GM21825 (cell line): ENCODE data around the gene CCNG1.
A peak's percentile ranks its signal among the peaks of the same experiment; 100 is the strongest.
"Not testable (repeated sequence)": the region's sequence is repeated elsewhere in the genome, so short reads cannot be mapped to it uniquely, and the experiment has no call there.

Experiments
- ATAC-seq: cut with Tn5 transposase; IDR thresholded peaks from one replicate; pipeline ENCODE4 v1.9.1; 2021; ENCODE audit warnings: mild to moderate bottlenecking, moderate library complexity; ENCODE audit not compliant: unreplicated experiment

The CCNG1 gene

GRCh38 chr5:163437309-163438182, at the start of gene CCNG1:
CCNG1 (plus strand) TSS chr5:163437595; CDS start chr5:163439257, 1,662 bp downstream.
- peak; percentile 97 for ATAC-seq

DNA sequence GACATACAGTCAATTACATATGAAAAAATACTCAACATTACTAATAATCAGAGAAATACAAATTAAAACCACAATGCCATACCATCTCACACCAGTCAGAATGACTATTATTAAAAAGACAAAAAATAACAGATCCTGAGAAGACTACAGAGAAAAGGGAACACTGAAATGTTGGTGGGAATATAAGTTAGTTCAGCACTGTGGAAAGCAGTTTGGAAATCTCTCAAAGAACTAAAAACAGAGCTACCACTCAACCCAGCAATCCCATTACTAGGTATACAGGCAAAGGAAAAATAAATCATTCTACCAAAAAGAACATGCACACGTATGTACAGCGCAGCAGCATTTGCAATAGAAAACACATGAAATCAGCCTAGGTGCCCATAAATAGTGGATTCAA, 41.6 kb upstream of the CCNG1 start:
- ATAC-seq, result no peak

DNA sequence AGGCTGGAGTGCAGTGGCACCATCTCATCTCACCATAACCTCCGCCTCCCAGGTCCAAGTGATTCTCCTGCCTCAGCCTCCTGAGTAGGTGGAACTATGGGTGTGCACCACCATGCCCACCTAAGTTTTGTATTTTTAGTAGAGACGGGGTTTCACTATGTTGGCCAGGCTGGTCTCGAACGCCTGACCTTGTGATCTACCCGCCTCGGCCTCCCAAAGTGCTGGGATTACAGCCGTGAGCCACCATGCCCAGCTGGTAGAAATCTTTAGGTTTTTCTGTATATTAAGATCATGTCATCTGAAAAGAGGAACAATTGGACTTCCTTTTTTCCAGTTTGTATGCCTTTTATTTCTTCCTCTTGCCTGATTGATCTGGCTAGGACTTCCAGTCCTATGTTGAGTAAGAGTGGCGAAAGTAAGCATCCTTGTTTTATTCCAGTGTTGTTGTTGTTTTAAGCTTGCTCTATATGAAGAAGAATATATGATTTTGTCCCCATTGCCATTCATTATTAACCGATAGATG, 40.5 kb upstream of the CCNG1 start:
- ATAC-seq, result not testable (repeated sequence)

GRCh38 chr5:163397354-163397753, 40.0 kb upstream of the CCNG1 start:
- ATAC-seq, result no peak

- ATAC-seq, result no peak
These were observed 37.5 kb upstream of the CCNG1 start for GRCh38 chr5:163399923-163400322.

- ATAC-seq, result no peak
These were observed 36.1 kb upstream of the CCNG1 start for GRCh38 chr5:163401271-163401670.

DNA sequence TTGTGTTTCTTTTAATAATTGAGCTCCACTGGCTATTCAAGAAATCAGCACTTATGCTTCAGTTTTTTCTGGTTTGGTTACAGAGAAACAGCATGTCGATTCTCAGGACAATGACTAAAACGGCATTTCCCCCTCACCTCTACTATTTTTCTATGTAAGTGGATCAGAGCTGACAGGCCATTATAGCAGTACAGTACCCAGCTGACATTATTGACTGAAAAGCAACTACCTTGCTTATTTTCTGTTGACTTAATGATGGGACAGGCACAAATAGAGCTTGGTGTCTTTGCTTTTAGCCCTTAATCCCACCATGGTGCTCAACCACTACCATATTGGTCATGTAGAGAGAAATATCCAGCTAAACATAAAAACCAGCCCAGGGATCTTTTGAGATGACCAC, 35.4 kb upstream of the CCNG1 start:
- ATAC-seq, result no peak

DNA sequence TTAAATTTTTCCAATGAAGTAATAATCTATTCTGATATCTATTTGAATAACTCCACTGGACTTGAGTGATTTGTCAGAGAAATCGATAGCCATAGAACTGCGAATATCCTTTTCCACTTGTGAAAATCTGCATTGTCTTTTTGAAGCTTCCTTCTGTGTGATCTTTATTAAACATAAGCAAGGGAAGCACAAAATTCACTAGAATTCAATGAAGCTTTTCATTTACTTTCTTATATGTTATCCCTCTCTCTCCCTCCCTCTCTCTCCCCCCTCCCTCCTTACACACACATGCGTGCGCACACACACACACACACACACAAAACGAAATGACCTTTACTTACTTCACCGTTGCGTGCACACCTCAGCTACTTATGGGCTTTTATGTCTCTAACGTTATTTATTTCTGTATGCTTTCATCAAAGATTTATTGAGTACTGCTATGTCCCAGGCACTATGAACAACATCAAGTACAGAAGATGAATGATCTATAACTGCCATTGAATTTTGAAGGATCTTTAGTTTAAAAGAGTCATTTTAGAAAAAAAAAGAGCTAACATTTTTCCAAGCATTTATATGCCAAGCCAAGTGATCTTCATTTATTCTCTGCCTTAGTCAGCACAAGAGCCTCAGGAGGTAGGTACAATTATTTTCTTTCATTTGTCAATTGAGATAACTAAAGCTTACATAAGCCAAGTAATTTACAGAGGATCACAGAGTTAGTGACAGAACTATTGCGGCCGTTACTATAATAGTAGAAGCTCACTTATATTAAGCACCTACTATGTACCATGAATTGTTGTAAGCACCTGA, 32.8 kb upstream of the CCNG1 start:
- ATAC-seq, result no peak

DNA sequence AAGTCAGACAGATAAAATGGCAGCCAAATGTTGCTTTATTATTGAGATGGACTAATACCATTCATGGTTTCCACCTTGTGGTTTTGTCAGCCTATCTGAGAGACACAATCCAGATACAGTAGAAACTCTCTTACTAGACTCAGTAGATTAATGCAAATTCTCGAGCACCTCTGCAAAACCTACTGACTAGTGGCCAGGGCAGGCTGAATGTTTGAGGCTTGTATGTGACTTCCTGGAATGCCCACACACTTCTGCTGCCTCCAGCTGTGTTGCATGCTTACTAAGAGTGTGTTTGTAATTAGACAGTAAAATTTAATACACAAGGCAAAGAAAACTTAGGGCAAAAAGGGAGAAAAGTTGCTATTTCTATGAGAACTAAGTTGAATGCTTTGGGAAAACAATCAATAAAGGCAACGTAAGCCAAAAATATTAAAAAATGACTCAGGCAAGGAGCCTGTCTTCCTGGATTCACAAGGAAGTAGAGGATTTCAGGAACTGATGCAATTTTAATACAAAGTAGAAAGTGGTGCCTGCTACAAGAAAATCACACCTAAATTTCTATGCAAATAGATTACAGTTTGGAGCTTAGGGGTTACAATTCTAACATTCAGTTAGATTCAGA, 30.2 kb upstream of the CCNG1 start:
- peak; percentile 66 for ATAC-seq

- ATAC-seq, result peak; percentile 83
These were observed 29.0 kb upstream of the CCNG1 start for GRCh38 chr5:163408311-163408923.

DNA sequence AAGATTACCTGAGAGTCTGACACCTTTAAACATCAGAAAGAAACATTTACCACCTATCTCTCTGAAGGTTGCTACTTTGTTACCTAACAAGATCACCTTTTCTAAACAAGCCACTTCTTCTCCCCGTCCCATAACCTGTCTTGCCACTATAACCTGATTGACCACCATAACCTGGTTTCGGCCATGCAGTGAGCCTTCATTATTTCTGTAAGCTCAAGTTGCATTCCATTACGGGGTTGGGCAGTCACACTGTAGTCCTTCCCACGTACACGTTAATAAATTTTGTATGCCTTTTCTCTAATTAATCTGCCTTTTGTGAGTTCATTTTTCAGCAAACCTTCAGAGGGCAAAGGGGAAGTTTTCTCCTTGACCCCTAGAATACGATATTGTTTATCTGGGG, 28.0 kb upstream of the CCNG1 start:
- no peak for ATAC-seq

- ATAC-seq, result no peak
These were observed 26.9 kb upstream of the CCNG1 start for GRCh38 chr5:163410505-163410904.

DNA sequence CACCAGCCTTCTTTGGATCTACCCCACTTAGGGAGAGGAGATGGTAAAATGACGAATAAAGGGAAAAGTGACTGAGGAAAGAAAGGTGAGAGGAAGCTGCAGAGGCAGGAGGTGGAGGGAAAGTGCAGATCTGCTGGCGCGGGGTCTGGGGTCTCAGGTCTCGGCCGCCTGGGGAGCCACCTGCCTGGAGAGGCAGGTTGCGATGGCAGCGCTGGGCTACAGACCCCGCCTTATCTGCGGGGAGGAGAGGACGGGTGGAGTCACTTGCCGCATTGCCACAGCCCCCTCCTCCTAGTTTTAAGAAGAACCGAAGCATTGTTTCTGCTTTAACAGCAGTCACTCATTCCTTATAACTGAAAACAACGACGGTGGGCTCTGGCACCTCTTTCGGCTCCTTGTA, 21.7 kb upstream of the CCNG1 start:
- not testable (repeated sequence) for ATAC-seq

- ATAC-seq, result no peak
These were observed 12.6 kb upstream of the CCNG1 start for GRCh38 chr5:163424836-163425235.

DNA sequence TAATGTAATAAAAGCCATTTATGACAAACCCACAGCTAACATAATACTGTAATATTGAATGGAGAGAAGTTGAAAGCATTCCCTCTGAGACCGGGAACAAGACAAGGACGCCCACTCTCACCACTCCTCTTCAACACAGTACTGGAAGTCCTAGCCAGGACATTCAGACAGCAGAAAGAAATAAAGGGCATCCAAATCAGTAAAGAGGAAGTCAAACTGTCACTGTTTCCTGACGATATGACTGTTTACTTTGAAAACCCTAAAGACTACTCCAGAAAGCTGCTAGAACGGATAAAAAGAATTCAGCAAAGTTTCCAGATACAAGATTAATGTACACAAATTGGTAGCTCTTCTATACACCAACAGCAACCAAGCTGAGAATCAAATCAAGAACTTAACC, 11.3 kb upstream of the CCNG1 start:
- ATAC-seq, result not testable (repeated sequence)

DNA sequence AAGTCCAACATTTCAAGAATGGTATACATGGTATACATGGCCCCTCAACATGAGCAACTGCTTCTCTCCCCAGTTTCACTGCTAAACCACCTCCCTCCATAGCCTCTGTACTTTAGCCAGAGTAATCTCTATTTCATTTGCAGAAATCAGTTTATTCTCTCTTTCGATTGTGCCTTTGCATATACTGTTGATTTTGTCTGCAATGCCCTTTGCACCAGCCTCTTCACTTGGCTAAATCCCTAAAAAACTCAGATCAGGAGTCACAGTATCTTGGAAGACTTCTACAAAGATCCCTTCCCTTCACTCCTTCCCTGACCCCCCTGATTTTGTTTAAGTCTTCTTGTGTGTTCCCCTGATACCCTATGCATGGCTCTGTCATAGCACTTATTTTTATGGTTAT, 4.9 kb upstream of the CCNG1 start:
- ATAC-seq, result no peak

DNA sequence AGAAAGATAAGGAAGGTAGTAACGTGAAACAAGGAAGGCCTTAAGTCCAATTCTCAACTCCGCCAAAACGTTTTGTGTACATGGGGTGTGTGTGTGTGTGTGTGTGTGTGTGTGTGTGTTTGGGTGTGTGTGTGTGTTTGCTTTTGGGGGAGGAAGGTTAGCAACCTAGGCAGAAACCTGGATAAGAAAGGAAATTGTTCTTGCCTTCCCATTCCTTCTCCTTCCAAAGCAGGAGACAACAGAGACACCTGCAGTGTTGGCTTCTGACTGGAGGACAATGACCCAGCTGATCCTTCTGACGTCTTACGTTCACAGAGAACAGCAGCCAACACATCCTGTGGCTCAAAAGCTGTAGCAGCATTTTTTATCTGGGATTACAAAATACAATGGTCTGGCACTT, 4.1 kb upstream of the CCNG1 start:
- no peak for ATAC-seq

DNA sequence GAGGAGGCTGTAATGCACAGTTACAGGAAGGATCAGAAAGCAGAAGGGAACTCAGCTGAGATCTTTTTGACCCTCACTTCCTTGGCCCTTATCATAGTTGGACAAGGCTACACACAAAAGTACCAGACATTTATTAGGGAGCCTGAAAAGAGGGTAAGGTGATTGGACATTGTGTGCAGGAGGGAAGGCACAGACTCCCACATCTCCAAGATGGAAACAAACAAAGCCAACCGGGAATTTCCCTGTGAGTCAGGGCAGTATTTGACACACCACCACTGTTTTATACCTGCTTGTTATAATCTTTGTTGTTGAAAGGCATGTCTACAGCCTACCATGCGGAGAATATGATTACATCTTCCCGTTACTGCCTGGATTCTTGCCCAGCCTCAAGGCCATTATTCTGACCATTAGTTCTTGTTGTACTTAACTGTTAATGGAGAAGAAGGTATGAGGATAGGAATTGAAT, 3.0 kb upstream of the CCNG1 start:
- no peak for ATAC-seq

GRCh38 chr5:163436515-163436914, 880 bp upstream of the CCNG1 start:
- no peak for ATAC-seq

GRCh38 chr5:163437011-163437308, 435 bp upstream of the CCNG1 start:
- ATAC-seq, result no peak

GRCh38 chr5:163439092-163439425, 1.7 kb downstream of the CCNG1 start:
- ATAC-seq, result no peak
